CD14-positive monocyte (primary cell): Measurements from ENCODE around the gene IL33. TPM values are rescaled to one million over a fixed set of nuclear protein-coding genes. Genes with fewer than 3 reads are reported as not detected.

Experiments
- DNase-seq, 3 donors: peaks; one replicate each; pipeline ENCODE4 v3.0.0-alpha.2; 2011 to 2022
- H2AFZ ChIP-seq: 2 replicates; pipeline ENCODE4 v1.6.0; 2012; ENCODE audit warnings: mild to moderate bottlenecking, low read depth, low read length, inconsistent platforms; ENCODE audit not compliant: insufficient read depth, poor library complexity, severe bottlenecking
- H3K27ac ChIP-seq, 2 donors: 1 replicate in 1 of 2; 2 replicates in 1 of 2; pipeline ENCODE4 v1.5.1; 2012 to 2013; ENCODE audit warnings: low read length in 2 of 2, control low read depth in 1 of 2, inconsistent platforms in 1 of 2, low read depth in 1 of 2, mild to moderate bottlenecking in 1 of 2
- H3K27me3 ChIP-seq, 2 donors: one replicate each; pipeline versions ENCODE4 v1.6.0 to v1.6.1; 2011 to 2013; ENCODE audit warnings: low read length in 2 of 2; ENCODE audit not compliant: control insufficient read depth in 2 of 2, insufficient read depth in 2 of 2
- H3K36me3 ChIP-seq, 2 donors: replicated peaks in 1 of 2; 1 replicate in 1 of 2; 2 replicates in 1 of 2; pipeline versions ENCODE4 v1.5.1 to v1.6.1; 2012 to 2013; ENCODE audit warnings: low read length in 2 of 2, control low read depth in 1 of 2, inconsistent platforms in 1 of 2, mild to moderate bottlenecking in 1 of 2; ENCODE audit not compliant: insufficient read depth in 2 of 2, control insufficient read depth in 1 of 2
- H3K4me1 ChIP-seq, 2 donors: 1 replicate in 1 of 2; 2 replicates in 1 of 2; pipeline versions ENCODE4 v1.5.1 to v1.6.1; 2012 to 2013; ENCODE audit warnings: low read length in 2 of 2, control low read depth in 1 of 2, inconsistent platforms in 1 of 2, mild to moderate bottlenecking in 1 of 2, moderate library complexity in 1 of 2; ENCODE audit not compliant: insufficient read depth in 2 of 2, control insufficient read depth in 1 of 2
- H3K4me2 ChIP-seq: replicated peaks from 2 replicates; pipeline ENCODE3; 2012; ENCODE audit warnings: low read length, moderate library complexity, mild to moderate bottlenecking; ENCODE audit not compliant: poor library complexity, severe bottlenecking; ENCODE audit errors: extremely low read depth
- H3K4me3 ChIP-seq, 3 experiments: fragments of 200-600 bp in 1 of 3; sonication (generic) in 1 of 3; replicated peaks in 1 of 3; 1 replicate in 2 of 3; 2 replicates in 1 of 3; pipeline ENCODE4 v1.5.1; 2011 to 2013; ENCODE audit warnings: low read length in 3 of 3, mild to moderate bottlenecking in 3 of 3, control low read depth in 2 of 3, low read depth in 2 of 3, inconsistent platforms in 1 of 3, moderate library complexity in 1 of 3
- H3K79me2 ChIP-seq: 2 replicates; pipeline ENCODE4 v1.6.0; 2012; ENCODE audit warnings: mild to moderate bottlenecking, control low read depth, inconsistent platforms, low read length, moderate library complexity; ENCODE audit not compliant: insufficient read depth
- H3K9ac ChIP-seq: 2 replicates; pipeline ENCODE4 v1.6.0; 2017; ENCODE audit warnings: low read length, mild to moderate bottlenecking; ENCODE audit not compliant: insufficient read depth, poor library complexity, severe bottlenecking
- H3K9me3 ChIP-seq, 2 donors: replicated peaks in 1 of 2; 1 replicate in 1 of 2; 2 replicates in 1 of 2; pipeline versions ENCODE4 v1.5.1 to v1.6.1; 2012 to 2013; ENCODE audit warnings: low read length in 2 of 2, control low read depth in 1 of 2; ENCODE audit not compliant: control insufficient read depth in 1 of 2, insufficient read depth in 1 of 2
- H4K20me1 ChIP-seq: 2 replicates; pipeline ENCODE4 v1.6.0; 2012; ENCODE audit warnings: mild to moderate bottlenecking, low read length, control low read depth, moderate library complexity; ENCODE audit not compliant: insufficient read depth
- H3K27ac Mint-ChIP-seq, 7 donors: one replicate each; pipeline ENCODE4 v1.8.0; 2020; ENCODE audit warnings: mild to moderate bottlenecking in 7 of 7, mixed read lengths in 7 of 7, moderate library complexity in 6 of 7, inconsistent platforms in 2 of 7
- H3K27me3 Mint-ChIP-seq, 3 donors: one replicate each; pipeline ENCODE4 v1.8.0; 2021 to 2022; ENCODE audit warnings: low read depth in 3 of 3, mild to moderate bottlenecking in 3 of 3, mixed read lengths in 3 of 3, moderate library complexity in 3 of 3, inconsistent platforms in 1 of 3
- H3K36me3 Mint-ChIP-seq, 2 donors: one replicate each; pipeline ENCODE4 v1.8.0; 2020; ENCODE audit warnings: mixed read lengths in 2 of 2, inconsistent platforms in 1 of 2, mild to moderate bottlenecking in 1 of 2
- H3K4me1 Mint-ChIP-seq: one replicate; pipeline ENCODE4 v1.8.0; 2020; ENCODE audit warnings: mild to moderate bottlenecking, mixed read lengths
- H3K4me3 Mint-ChIP-seq, 2 donors: one replicate each; pipeline ENCODE4 v1.8.0; 2020; ENCODE audit warnings: mild to moderate bottlenecking in 2 of 2, mixed read lengths in 2 of 2, moderate library complexity in 1 of 2
- H3K9me3 Mint-ChIP-seq, 7 donors: one replicate each; pipeline ENCODE4 v1.8.0; 2020 to 2022; ENCODE audit warnings: mixed read lengths in 7 of 7, mild to moderate bottlenecking in 6 of 7, moderate library complexity in 6 of 7, inconsistent platforms in 2 of 7
- CTCF ChIP-seq: fragments of 200-600 bp; IDR thresholded peaks from one replicate; pipeline ENCODE4 v1.8.0; 2022; ENCODE audit warnings: antibody characterized with exemption, mild to moderate bottlenecking
- WGBS: methylation state at CpG from one replicate; pipeline ENCODE4 v1.1.5; 2013; ENCODE audit warnings: missing lambda C conversion rate; ENCODE audit not compliant: insufficient coverage; 5-methylcytosine and 5-hydroxymethylcytosine counted together
- intact Hi-C, 2 donors: fragments of 100-400 bp; cut with micrococcal nuclease; formaldehyde crosslinking; loops; one replicate each; pipeline versions ENCODE4 v1.15.0 to v1.15.1; 2023
- polyA plus RNA-seq, 3 donors: library from polyadenylated mRNA; depleted of rRNA in 1 of 3; unstranded in 2 of 3; stranded (reverse) in 1 of 3; fragments of 300-500 nt in 2 of 3; fragments of >200 nt in 1 of 3; fragmentation: Illumina TruSeq in 2 of 3; gene quantifications; 1 replicate in 2 of 3; 2 replicates in 1 of 3; pipeline ENCODE4 v1.2.3, GENCODE V29; 2012 to 2021

Gene IL33
- polyA plus RNA-seq, 3 donors, result not detected

GRCh38 chr9:6216951-6217350, 1.3 kb downstream of the IL33 start:
- Histone ChIP-seq H3K27ac (no peak overlapping the region), H3K36me3 (no peaks in the 10 kb centered on the region), H3K9ac (no peak overlapping the region), H2AFZ (no peak overlapping the region), H3K4me2 (no peak overlapping the region), H3K9me3 (no peaks in the 10 kb centered on the region), H3K4me3 (no peak overlapping the region), H3K27me3 (peaks cover 0 to 2% of the 10 kb centered on the region in 2 donors), H3K4me1 (no peaks in the 10 kb centered on the region), H4K20me1 (no peaks in the 10 kb centered on the region), H3K79me2 (no peaks in the 10 kb centered on the region)
- intact Hi-C loops, result loop anchor here in 1 of 2 donors (10.0 kb wide), 1 partner anchor 932 kb away; no protein-coding TSS in a partner anchor
- peaks cover 4 to 11% (median 7%) of the 10 kb centered on the region in 3 donors for H3K27me3 Mint-ChIP-seq
- no peaks in the 10 kb centered on the region for H3K9me3 Mint-ChIP-seq
- H3K27ac Mint-ChIP-seq, result no peak overlapping the region
- WGBS, result 83% methylated on average over 1 of the region's 1 CpG
- H3K4me1 Mint-ChIP-seq, result no peaks in the 10 kb centered on the region
- DNase-seq, result no peak
- TF ChIP-seq CTCF, result no peak
- H3K4me3 Mint-ChIP-seq, result no peak overlapping the region
- H3K36me3 Mint-ChIP-seq, result no peaks in the 10 kb centered on the region

- Histone ChIP-seq H3K9ac (no peak overlapping the region), H2AFZ (no peak overlapping the region), H3K36me3 (no peaks in the 10 kb centered on the region), H3K4me2 (no peak overlapping the region), H4K20me1 (no peaks in the 10 kb centered on the region), H3K27ac (no peak overlapping the region), H3K27me3 (peaks cover 0 to 2% of the 10 kb centered on the region in 2 donors), H3K79me2 (no peaks in the 10 kb centered on the region), H3K4me3 (no peak overlapping the region), H3K4me1 (no peaks in the 10 kb centered on the region), H3K9me3 (no peaks in the 10 kb centered on the region)
- TF ChIP-seq CTCF, result no peak
- Mint-ChIP-seq H3K27me3 (peaks cover 4 to 11% (median 7%) of the 10 kb centered on the region in 3 donors), H3K27ac (no peak overlapping the region), H3K9me3 (no peaks in the 10 kb centered on the region), H3K4me1 (no peaks in the 10 kb centered on the region), H3K36me3 (no peaks in the 10 kb centered on the region), H3K4me3 (no peak overlapping the region)
- DNase-seq, result no peak
- intact Hi-C loops, result loop anchor here in 1 of 2 donors (10.0 kb wide), 1 partner anchor 933 kb away; no protein-coding TSS in a partner anchor
- 63% methylated on average over 2 of the region's 3 CpGs for WGBS
These were observed 2.5 kb downstream of the IL33 start for GRCh38 chr9:6218099-6218502.
